Stimulated activated CD4-positive, alpha-beta T cell treated with anti-CD3 and anti-CD28 coated beads, Interleukin-12 subunit alpha, Interleukin-12 subunit beta, amount 100 ng/mL, for 48 hours (primary cell): ENCODE results near the gene GPR42.
"Not testable (repeated sequence)": the region's sequence is repeated elsewhere in the genome, so short reads cannot be mapped to it uniquely, and the experiment has no call there.

Experiments
- DNase-seq, 3 donors: peaks; one replicate each; pipeline ENCODE4 v3.0.0-alpha.2; 2020; ENCODE audit warnings: low read depth in 2 of 3, low spot score in 1 of 3

GPR42 gene

GRCh38 chr19:35362261-35363000 is 8.4 kb upstream of the GPR42 start:
- no peak for DNase-seq

DNA sequence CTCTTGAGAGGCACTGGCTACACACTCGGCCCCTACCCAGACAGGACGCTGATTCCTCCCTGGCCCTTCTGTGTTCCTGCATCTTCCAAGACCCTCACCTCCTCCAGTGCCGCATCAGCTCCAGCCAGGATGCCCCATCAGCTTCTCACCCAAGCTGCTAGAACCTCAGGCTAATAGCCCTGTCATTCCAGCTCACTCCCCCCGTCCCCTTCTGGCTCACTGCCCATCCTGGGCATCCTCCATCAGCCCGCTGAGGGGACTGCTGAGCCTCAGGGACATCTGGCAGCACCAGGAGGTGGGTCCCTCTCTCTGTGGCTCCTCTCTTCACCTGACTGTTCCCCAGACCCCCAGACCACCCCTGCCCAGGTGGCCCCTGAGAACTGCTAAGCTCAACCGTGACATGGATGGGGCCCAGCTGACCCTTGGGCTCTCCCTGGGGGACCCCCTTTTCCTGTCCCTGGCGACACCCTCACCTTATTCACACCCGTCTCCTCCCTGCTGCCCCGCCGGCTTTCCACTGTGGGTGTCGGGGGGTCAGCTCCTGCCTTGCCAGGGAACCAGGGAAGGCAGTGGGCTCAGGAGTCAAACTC is 7.8 kb upstream of the GPR42 start:
- DNase-seq = no peak

GRCh38 chr19:35363711-35364425 is 7.0 kb upstream of the GPR42 start:
- DNase-seq = no peak

DNA sequence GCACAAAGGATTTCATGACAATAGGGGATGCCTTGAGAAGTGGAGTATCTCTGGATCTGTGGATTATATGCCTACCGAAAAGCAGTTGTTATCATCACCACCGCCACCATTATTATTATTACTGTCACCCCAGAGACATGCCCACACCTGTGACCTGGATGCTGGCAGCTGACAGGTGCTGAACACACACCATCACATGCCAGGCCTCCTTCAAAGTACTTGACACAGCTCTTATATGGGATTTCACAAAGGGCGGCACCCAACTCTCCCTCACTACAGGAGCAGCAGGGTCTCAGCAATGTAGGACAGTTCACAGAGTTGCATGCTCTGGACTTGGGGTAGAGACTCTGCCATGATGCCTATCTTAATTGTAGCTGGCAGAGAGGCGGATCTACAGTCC is 5.6 kb upstream of the GPR42 start:
- no peak for DNase-seq

GRCh38 chr19:35368378-35368777 is 2.5 kb upstream of the GPR42 start:
- no peak for DNase-seq

GRCh38 chr19:35369522-35369921 is 1.3 kb upstream of the GPR42 start:
- no peak for DNase-seq

- no peak for DNase-seq
Measured at GRCh38 chr19:35373492-35373891, 2.6 kb downstream of the GPR42 start.

DNA sequence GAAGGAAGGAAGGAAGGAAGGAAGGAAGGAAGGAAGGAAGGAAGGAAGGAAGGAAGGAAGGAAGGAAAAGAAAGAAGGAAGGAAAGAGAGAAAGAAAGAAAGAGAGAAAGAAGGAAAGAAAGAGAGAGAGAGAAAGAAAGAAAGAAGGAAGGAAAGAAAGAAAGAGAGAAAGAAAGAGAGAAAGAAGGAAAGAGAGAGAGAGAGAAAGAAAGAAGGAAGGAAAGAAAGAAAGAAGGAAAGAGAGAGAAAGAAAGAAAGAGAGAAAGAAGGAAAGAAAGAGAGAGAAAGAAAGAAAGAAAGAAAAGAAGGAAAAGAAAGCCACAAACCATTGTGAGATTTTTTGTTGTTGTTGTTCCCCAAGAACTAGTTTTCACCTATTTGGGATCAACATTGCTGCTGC is 3.2 kb downstream of the GPR42 start:
- DNase-seq = not testable (repeated sequence)

DNA sequence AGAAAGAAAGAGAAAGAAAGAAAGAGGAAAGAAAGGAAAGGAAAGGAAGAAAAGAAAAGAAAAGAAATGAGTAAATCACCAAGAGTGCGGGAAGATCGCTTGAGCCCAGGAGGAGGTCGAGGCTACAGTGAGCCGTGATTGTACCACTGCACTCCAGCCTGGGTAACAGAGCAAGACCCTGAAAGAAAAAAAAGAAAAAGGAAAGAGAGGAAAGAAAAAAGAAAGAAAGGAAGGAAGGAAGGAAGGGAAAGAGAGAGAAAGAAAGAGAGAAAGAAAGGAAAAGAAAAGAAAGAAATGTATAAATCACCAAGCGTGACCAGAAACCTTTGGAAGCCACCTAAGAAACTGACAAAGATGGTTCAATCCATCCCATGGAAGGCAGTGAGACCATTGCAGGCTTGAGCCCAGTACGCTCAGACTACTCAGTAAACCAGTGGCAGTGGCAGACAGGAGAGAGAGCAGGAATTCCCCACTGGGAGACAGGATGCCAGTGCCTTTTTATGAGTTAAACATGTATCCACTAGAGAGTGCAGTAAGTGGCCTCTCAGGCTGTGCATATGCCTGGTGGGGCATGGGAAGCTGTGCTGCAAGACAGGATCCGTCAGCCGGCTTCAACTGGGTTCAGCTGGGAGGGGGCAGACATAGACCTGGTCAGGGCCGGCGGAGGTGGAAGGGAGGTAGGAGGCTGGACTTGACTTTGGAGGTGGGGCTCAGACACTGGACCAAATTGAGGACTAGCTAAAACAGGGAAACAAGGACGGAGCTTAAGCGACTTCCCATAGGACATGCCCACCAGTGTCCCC is 4.8 kb downstream of the GPR42 start:
- no peak for DNase-seq

DNA sequence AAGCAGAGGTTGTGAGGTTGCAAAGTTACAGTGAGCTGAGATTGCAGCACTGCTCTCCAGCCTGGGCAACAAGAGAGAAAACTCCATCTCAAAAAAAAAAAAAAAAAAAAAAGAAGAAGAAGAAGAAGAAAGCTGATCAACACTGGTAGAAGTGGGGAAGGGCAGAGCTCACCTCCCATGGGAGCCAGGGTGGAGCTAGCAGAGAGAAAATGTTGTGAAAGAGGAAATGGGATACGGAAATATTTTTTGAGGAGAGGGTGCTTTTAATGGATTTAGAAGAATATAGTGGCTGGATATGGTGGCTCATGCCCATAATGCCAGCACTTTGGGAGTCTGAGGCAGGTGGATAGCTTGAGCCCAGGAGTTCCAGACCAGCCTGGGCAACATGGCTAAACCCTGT is 6.8 kb downstream of the GPR42 start:
- DNase-seq = no peak

- DNase-seq = no peak
Measured at GRCh38 chr19:35378356-35378755, 7.5 kb downstream of the GPR42 start.

GRCh38 chr19:35379545-35379944 is 8.7 kb downstream of the GPR42 start:
- not testable (repeated sequence) for DNase-seq

DNA sequence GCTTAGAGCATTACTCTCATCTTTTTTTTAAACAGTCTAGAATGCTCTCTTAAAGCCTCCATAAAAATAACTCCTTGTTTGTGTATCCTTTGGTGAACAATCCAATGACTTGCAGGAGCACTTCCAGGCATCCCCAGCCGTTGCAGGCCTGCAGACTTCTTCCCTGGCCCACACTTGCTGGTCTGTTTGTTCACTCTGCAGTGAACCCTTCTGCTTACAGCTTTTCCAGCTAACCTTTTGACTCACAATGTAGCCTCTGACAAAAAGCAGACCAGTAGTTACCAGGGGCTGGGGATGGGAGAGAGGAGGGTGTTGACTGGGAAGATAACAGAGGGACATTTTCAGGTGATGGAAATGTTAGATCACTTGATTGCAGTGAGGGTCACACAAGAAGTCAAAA is 9.1 kb downstream of the GPR42 start:
- DNase-seq = no peak

GRCh38 chr19:35380450-35381124 is 9.7 kb downstream of the GPR42 start:
- no peak for DNase-seq

DNA sequence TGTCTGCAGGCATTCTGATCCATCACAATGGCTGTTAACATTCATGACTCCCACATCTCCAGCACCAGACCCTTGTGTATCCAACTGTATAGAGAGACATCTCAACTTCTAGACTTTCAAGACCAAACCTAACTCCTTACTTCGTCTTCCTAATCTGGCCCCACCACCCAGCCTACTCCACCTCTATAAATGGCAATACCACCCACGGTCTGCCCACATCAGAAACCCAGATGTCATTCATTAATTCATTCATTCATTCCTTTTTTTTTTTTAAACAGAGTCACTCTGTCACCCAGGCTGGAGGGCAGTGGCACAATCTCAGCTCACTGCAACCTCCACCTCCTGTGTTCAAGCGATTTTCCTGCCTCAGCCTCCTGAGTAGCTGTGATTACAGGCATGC is 10.4 kb downstream of the GPR42 start:
- no peak for DNase-seq

GRCh38 chr19:35381926-35382325 is 11.1 kb downstream of the GPR42 start:
- no peak for DNase-seq

GRCh38 chr19:35383536-35383935 is 12.7 kb downstream of the GPR42 start:
- no peak for DNase-seq

DNA sequence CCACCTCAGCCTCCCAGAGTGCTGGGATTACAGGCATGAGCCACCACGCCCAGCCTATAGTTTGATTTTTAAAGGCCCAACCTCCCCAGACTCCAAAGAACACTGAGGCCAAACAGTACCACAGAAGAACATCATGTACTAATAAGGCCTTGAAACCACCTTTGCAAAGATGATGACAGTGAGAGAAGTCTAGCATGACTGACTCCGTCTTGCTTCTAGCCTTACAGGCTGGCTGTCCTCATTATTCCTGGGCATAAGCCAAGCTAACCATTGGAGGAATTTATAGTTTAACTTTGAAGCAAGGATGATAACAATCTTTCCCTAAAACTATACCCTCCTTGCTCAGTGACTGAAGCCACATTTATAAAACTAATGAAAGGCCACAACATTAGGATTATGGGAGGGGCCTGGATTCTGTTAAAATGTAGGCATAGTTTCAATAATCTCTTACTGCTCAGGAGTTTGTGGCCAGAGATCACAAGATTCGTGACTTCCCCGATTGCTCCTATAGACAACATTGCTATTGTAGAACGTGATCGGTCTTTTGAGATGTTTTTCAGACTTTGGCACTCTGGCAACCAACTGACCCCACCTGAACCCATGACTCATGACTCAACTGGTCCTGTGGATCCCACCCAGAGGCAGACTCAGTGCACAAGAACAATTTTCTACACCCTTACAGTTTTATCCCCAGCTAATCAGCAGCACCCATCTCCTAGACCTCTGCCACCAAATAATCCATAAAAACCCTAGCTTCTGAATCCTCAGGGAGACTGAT is 17.6 kb downstream of the GPR42 start:
- DNase-seq = no peak

- no peak for DNase-seq
Measured at GRCh38 chr19:35389192-35389861, 18.5 kb downstream of the GPR42 start.
